GM12801 (cell line): ENCODE measurements around the gene BLOC1S3.

Source experiments
- TF ChIP-seq, protein P1 (sequence below): IDR thresholded peaks from one replicate; pipeline ENCODE4 v1.5.1; 2011; ENCODE audit warnings: control low read depth; ENCODE audit not compliant: insufficient read length; ENCODE audit errors: extremely low read depth

Gene BLOC1S3

DNA sequence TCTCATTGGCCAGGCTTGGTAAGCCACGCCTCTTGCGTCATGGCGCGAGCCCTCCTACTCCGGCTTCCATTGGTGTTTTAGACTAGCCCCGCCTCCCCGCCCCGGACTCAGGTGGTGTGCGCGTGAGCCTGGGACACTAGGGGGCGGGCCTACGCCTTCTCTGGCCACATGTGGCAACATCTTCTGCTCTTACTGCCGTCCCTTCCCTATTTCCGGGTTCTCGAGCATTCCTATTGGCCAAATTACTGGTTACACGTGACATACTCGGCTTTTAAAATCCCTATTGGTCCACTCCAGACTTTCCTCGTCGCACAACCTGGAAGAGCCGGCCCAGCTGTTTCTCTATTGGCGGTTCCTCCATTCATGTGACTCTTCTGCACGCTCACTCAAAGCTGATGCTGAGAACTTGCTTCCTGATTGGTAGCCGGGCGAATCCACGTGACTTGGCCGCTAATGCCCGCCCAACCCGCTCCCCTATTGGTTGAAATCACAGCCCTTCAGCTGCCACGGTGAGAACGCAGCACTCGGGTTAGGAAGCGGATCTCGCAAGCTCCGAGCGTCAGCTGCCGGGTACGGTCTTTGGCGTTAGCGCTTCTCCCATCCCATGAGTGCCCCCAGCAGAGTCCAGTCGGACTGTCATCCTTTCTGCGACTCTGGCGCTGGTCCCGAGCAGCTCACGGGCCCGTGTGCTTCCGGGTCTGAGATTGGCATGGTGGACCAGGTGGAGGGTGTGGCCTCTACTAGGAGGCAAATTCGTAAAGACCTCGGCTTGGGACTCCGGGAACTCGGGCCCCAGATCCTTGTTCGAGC lies at the start of gene BLOC1S3:
Gene BLOC1S3, plus strand, starts transcription at position 523 of the 810 bp plus-strand sequence. CDS start 513 bp downstream, outside the sequence.
- TF ChIP-seq, protein P1, sequence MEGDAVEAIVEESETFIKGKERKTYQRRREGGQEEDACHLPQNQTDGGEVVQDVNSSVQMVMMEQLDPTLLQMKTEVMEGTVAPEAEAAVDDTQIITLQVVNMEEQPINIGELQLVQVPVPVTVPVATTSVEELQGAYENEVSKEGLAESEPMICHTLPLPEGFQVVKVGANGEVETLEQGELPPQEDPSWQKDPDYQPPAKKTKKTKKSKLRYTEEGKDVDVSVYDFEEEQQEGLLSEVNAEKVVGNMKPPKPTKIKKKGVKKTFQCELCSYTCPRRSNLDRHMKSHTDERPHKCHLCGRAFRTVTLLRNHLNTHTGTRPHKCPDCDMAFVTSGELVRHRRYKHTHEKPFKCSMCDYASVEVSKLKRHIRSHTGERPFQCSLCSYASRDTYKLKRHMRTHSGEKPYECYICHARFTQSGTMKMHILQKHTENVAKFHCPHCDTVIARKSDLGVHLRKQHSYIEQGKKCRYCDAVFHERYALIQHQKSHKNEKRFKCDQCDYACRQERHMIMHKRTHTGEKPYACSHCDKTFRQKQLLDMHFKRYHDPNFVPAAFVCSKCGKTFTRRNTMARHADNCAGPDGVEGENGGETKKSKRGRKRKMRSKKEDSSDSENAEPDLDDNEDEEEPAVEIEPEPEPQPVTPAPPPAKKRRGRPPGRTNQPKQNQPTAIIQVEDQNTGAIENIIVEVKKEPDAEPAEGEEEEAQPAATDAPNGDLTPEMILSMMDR = no peak

DNA sequence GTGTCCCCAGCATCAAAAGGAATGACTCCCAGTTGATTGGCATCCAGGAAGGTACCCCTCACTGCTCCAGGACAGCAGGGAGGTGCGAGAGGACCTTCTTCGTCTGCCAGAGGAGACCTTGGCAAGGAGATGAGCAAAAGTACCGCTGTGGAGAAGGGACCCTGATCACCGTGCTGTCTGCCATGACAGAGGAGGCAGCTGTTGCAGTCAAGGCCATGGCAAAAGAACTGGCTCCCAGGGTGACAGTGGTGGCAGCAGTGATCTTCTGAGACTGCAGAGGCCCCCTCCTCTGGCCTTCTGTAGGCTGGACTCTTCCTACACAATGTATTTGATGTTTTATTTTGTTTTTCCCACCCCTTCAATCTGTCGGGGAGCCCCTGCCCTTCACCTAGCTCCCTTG lies 49.8 kb upstream of the BLOC1S3 start:
- TF ChIP-seq, protein P1 = no peak

- TF ChIP-seq, protein P1 = no peak
Observed at GRCh38 chr19:45130236-45130635, 48.3 kb upstream of the BLOC1S3 start.

GRCh38 chr19:45130888-45131615 lies 47.5 kb upstream of the BLOC1S3 start:
- TF ChIP-seq, protein P1 = no peak

- TF ChIP-seq, protein P1 = no peak
Observed at GRCh38 chr19:45133661-45134060, 44.9 kb upstream of the BLOC1S3 start.

DNA sequence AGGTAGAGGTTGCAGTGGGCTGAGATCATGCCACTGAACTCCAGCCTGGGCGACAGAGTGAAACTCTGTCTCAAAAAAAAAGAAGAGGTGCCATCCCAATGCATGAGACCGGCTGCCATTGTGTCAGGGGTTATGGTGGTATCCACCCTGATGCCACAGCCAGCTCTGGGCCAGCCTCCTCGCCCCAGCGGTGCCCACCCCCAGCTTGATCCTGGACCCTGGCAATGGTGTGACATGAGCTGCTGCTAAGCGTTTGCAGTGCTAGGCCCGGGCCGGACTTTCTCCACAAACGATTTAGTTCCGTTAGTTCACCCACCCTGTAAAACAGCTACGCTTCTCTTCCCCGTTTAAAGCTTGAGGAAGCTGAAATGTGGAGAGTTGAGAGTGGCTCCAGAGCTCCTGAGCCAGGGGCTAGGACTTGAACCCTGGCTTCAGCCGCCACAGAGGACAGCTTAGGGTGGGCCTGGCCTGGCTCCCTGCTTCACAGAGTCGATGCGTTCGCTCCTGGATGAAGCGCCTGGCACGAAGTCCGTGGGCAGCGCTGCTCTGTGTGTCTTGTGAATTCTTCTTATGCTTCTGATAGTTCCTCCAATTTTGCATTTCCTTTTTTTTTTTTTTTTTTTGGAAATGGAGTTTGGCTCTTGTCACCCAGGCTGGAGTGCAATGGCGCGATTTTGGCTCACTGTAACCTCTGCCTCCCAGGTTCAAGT lies 43.3 kb upstream of the BLOC1S3 start:
- TF ChIP-seq, protein P1 = no peak
